CD14-positive monocyte (primary cell): ENCODE data around the gene CHRD. TPM values are rescaled to one million over a fixed set of nuclear protein-coding genes. Genes with fewer than 3 reads are reported as not detected.
A peak's percentile ranks its signal among the peaks of the same experiment; 100 is the strongest.

Source experiments
- DNase-seq, 3 donors: peaks; one replicate each; pipeline ENCODE4 v3.0.0-alpha.2; 2011 to 2022
- H2AFZ ChIP-seq: 2 replicates; pipeline ENCODE4 v1.6.0; 2012; ENCODE audit warnings: mild to moderate bottlenecking, low read depth, low read length, inconsistent platforms; ENCODE audit not compliant: insufficient read depth, poor library complexity, severe bottlenecking
- H3K27ac ChIP-seq, 2 donors: 1 replicate in 1 of 2; 2 replicates in 1 of 2; pipeline ENCODE4 v1.5.1; 2012 to 2013; ENCODE audit warnings: low read length in 2 of 2, control low read depth in 1 of 2, inconsistent platforms in 1 of 2, low read depth in 1 of 2, mild to moderate bottlenecking in 1 of 2
- H3K27me3 ChIP-seq, 2 donors: one replicate each; pipeline versions ENCODE4 v1.6.0 to v1.6.1; 2011 to 2013; ENCODE audit warnings: low read length in 2 of 2; ENCODE audit not compliant: control insufficient read depth in 2 of 2, insufficient read depth in 2 of 2
- H3K36me3 ChIP-seq, 2 donors: replicated peaks in 1 of 2; 1 replicate in 1 of 2; 2 replicates in 1 of 2; pipeline versions ENCODE4 v1.5.1 to v1.6.1; 2012 to 2013; ENCODE audit warnings: low read length in 2 of 2, control low read depth in 1 of 2, inconsistent platforms in 1 of 2, mild to moderate bottlenecking in 1 of 2; ENCODE audit not compliant: insufficient read depth in 2 of 2, control insufficient read depth in 1 of 2
- H3K4me1 ChIP-seq, 2 donors: 1 replicate in 1 of 2; 2 replicates in 1 of 2; pipeline versions ENCODE4 v1.5.1 to v1.6.1; 2012 to 2013; ENCODE audit warnings: low read length in 2 of 2, control low read depth in 1 of 2, inconsistent platforms in 1 of 2, mild to moderate bottlenecking in 1 of 2, moderate library complexity in 1 of 2; ENCODE audit not compliant: insufficient read depth in 2 of 2, control insufficient read depth in 1 of 2
- H3K4me2 ChIP-seq: replicated peaks from 2 replicates; pipeline ENCODE3; 2012; ENCODE audit warnings: low read length, moderate library complexity, mild to moderate bottlenecking; ENCODE audit not compliant: poor library complexity, severe bottlenecking; ENCODE audit errors: extremely low read depth
- H3K4me3 ChIP-seq, 3 experiments: fragments of 200-600 bp in 1 of 3; sonication (generic) in 1 of 3; replicated peaks in 1 of 3; 1 replicate in 2 of 3; 2 replicates in 1 of 3; pipeline ENCODE4 v1.5.1; 2011 to 2013; ENCODE audit warnings: low read length in 3 of 3, mild to moderate bottlenecking in 3 of 3, control low read depth in 2 of 3, low read depth in 2 of 3, inconsistent platforms in 1 of 3, moderate library complexity in 1 of 3
- H3K79me2 ChIP-seq: 2 replicates; pipeline ENCODE4 v1.6.0; 2012; ENCODE audit warnings: mild to moderate bottlenecking, control low read depth, inconsistent platforms, low read length, moderate library complexity; ENCODE audit not compliant: insufficient read depth
- H3K9ac ChIP-seq: 2 replicates; pipeline ENCODE4 v1.6.0; 2017; ENCODE audit warnings: low read length, mild to moderate bottlenecking; ENCODE audit not compliant: insufficient read depth, poor library complexity, severe bottlenecking
- H3K9me3 ChIP-seq, 2 donors: replicated peaks in 1 of 2; 1 replicate in 1 of 2; 2 replicates in 1 of 2; pipeline versions ENCODE4 v1.5.1 to v1.6.1; 2012 to 2013; ENCODE audit warnings: low read length in 2 of 2, control low read depth in 1 of 2; ENCODE audit not compliant: control insufficient read depth in 1 of 2, insufficient read depth in 1 of 2
- H4K20me1 ChIP-seq: 2 replicates; pipeline ENCODE4 v1.6.0; 2012; ENCODE audit warnings: mild to moderate bottlenecking, low read length, control low read depth, moderate library complexity; ENCODE audit not compliant: insufficient read depth
- H3K27ac Mint-ChIP-seq, 7 donors: one replicate each; pipeline ENCODE4 v1.8.0; 2020; ENCODE audit warnings: mild to moderate bottlenecking in 7 of 7, mixed read lengths in 7 of 7, moderate library complexity in 6 of 7, inconsistent platforms in 2 of 7
- H3K27me3 Mint-ChIP-seq, 3 donors: one replicate each; pipeline ENCODE4 v1.8.0; 2021 to 2022; ENCODE audit warnings: low read depth in 3 of 3, mild to moderate bottlenecking in 3 of 3, mixed read lengths in 3 of 3, moderate library complexity in 3 of 3, inconsistent platforms in 1 of 3
- H3K36me3 Mint-ChIP-seq, 2 donors: one replicate each; pipeline ENCODE4 v1.8.0; 2020; ENCODE audit warnings: mixed read lengths in 2 of 2, inconsistent platforms in 1 of 2, mild to moderate bottlenecking in 1 of 2
- H3K4me1 Mint-ChIP-seq: one replicate; pipeline ENCODE4 v1.8.0; 2020; ENCODE audit warnings: mild to moderate bottlenecking, mixed read lengths
- H3K4me3 Mint-ChIP-seq, 2 donors: one replicate each; pipeline ENCODE4 v1.8.0; 2020; ENCODE audit warnings: mild to moderate bottlenecking in 2 of 2, mixed read lengths in 2 of 2, moderate library complexity in 1 of 2
- H3K9me3 Mint-ChIP-seq, 7 donors: one replicate each; pipeline ENCODE4 v1.8.0; 2020 to 2022; ENCODE audit warnings: mixed read lengths in 7 of 7, mild to moderate bottlenecking in 6 of 7, moderate library complexity in 6 of 7, inconsistent platforms in 2 of 7
- CTCF ChIP-seq: fragments of 200-600 bp; IDR thresholded peaks from one replicate; pipeline ENCODE4 v1.8.0; 2022; ENCODE audit warnings: antibody characterized with exemption, mild to moderate bottlenecking
- WGBS: methylation state at CpG from one replicate; pipeline ENCODE4 v1.1.5; 2013; ENCODE audit warnings: missing lambda C conversion rate; ENCODE audit not compliant: insufficient coverage; 5-methylcytosine and 5-hydroxymethylcytosine counted together
- intact Hi-C, 2 donors: fragments of 100-400 bp; cut with micrococcal nuclease; formaldehyde crosslinking; loops; one replicate each; pipeline versions ENCODE4 v1.15.0 to v1.15.1; 2023
- polyA plus RNA-seq, 3 donors: library from polyadenylated mRNA; depleted of rRNA in 1 of 3; unstranded in 2 of 3; stranded (reverse) in 1 of 3; fragments of 300-500 nt in 2 of 3; fragments of >200 nt in 1 of 3; fragmentation: Illumina TruSeq in 2 of 3; gene quantifications; 1 replicate in 2 of 3; 2 replicates in 1 of 3; pipeline ENCODE4 v1.2.3, GENCODE V29; 2012 to 2021

Gene CHRD
- polyA plus RNA-seq, 3 donors: 0.03 TPM; not detected in 2

- Histone ChIP-seq H2AFZ (peak overlapping the region; percentile 62), H3K27me3 (peaks cover 30 to 59% of the 10 kb centered on the region in 2 donors), H3K4me1 (peaks cover 13 to 19% of the 10 kb centered on the region in 2 donors), H3K36me3 (no peaks in the 10 kb centered on the region), H3K9me3 (peaks cover 0 to 10% of the 10 kb centered on the region in 2 donors), H3K9ac (peak overlapping the region; percentile 6), H3K4me2 (peak overlapping the region; percentile 59), H3K4me3 (peak overlapping the region in 2 of 3 experiments; percentile 3 to 60), H3K79me2 (no peaks in the 10 kb centered on the region), H3K27ac (no peak overlapping the region), H4K20me1 (no peaks in the 10 kb centered on the region)
- intact Hi-C loops: no loop called here
- 11% methylated on average over 41 of the region's 55 CpGs for WGBS
- DNase-seq: peak; percentile 59 to 66 (median 61)
- peaks cover 0 to 8% of the 10 kb centered on the region in 2 donors for H3K36me3 Mint-ChIP-seq
- no peak overlapping the region for H3K27ac Mint-ChIP-seq
- H3K9me3 Mint-ChIP-seq: peaks cover 0 to 21% (median 6%) of the 10 kb centered on the region in 7 donors
- peaks cover 19% of the 10 kb centered on the region for H3K4me1 Mint-ChIP-seq
- peak overlapping the region; percentile 66 to 86 for H3K4me3 Mint-ChIP-seq
- TF ChIP-seq CTCF: no peak
- H3K27me3 Mint-ChIP-seq: peaks cover 70 to 74% (median 71%) of the 10 kb centered on the region in 3 donors
Observed at GRCh38 chr3:184381261-184382224, 1.7 kb downstream of the CHRD start.

DNA sequence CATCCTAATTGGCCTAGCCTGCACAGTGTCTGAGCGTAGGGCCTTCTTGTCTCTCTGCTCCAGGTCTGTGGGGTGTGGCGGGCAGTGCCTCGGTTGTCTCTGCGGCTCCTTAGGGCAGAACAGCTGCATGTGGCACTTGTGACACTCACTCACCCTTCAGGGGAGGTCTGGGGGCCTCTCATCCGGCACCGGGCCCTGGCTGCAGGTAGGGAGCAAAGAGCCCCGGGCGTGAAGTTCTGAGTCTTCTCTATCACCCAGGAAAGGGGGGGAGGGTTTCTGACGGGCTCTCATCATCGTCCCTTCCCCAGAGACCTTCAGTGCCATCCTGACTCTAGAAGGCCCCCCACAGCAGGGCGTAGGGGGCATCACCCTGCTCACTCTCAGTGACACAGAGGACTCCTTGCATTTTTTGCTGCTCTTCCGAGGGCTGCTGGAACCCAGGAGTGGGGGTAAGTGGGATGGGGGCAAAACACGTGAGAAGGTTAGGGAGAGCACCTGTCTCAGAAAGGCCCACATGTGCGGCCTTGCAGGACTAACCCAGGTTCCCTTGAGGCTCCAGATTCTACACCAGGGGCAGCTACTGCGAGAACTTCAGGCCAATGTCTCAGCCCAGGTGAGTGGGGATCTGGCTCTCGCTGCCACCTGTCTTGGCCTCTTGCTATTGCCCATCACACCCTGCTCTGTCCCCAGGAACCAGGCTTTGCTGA, 2.6 kb downstream of the CHRD start:
- DNase-seq: no peak
- H3K36me3 Mint-ChIP-seq: peaks cover 0 to 8% of the 10 kb centered on the region in 2 donors
- no peak overlapping the region for H2AFZ ChIP-seq
- H3K4me3 Mint-ChIP-seq: peak overlapping the region in 1 of 2 donors; percentile 86
- no peaks in the 10 kb centered on the region for H3K36me3 ChIP-seq
- H3K4me3 ChIP-seq: no peak overlapping the region
- H3K4me1 Mint-ChIP-seq: peaks cover 19% of the 10 kb centered on the region
- peaks cover 0 to 10% of the 10 kb centered on the region in 2 donors for H3K9me3 ChIP-seq
- H3K27ac ChIP-seq: no peak overlapping the region
- H4K20me1 ChIP-seq: no peaks in the 10 kb centered on the region
- no peak overlapping the region for H3K9ac ChIP-seq
- H3K4me1 ChIP-seq: peaks cover 13 to 19% of the 10 kb centered on the region in 2 donors
- peaks cover 62 to 71% (median 64%) of the 10 kb centered on the region in 3 donors for H3K27me3 Mint-ChIP-seq
- H3K4me2 ChIP-seq: no peak overlapping the region
- peaks cover 30 to 53% of the 10 kb centered on the region in 2 donors for H3K27me3 ChIP-seq
- 98% methylated on average over 6 of the region's 16 CpGs for whole genome bisulfite sequencing
- H3K9me3 Mint-ChIP-seq: peaks cover 0 to 21% (median 5%) of the 10 kb centered on the region in 7 donors
- no peak overlapping the region for H3K27ac Mint-ChIP-seq
- no peaks in the 10 kb centered on the region for H3K79me2 ChIP-seq
- intact Hi-C loops: no loop called here
- TF ChIP-seq CTCF: no peak
